ENCODE data around the gene C1orf21.

- TF ChIP-seq CTCF (IDR thresholded peaks at IDR 0.05 in 4 of 5, conservative IDR thresholded peaks at IDR 0.05 in 1 of 5) (no peak), POLR2A (IDR thresholded peaks at IDR 0.05) (no peak)
Observed at GRCh38 chr1:184464757-184465156, 77.9 kb downstream of the C1orf21 start.

Data from gastrocnemius medialis (tissue), 4 donors.